Ascending aorta (tissue), 2 donors: ENCODE data around the gene SERPINB3. TPM values are rescaled to one million over a fixed set of nuclear protein-coding genes. Genes with fewer than 3 reads are reported as not detected.
"Not testable (repeated sequence)": the region's sequence is repeated elsewhere in the genome, so short reads cannot be mapped to it uniquely, and the experiment has no call there.

ENCODE experiments used
- DNase-seq, 2 donors: peaks; one replicate each; pipeline ENCODE4 v3.0.0-alpha.2; 2019; ENCODE audit warnings: low spot score in 2 of 2
- H3K27ac ChIP-seq, 2 donors: fragments of 200-600 bp; sonication (generic); one replicate each; pipeline ENCODE4 v1.5.1; 2016 to 2017; ENCODE audit warnings: mild to moderate bottlenecking in 1 of 2
- H3K27me3 ChIP-seq: fragments of 200-600 bp; sonication (generic); one replicate; pipeline ENCODE4 v1.5.1; 2017
- H3K36me3 ChIP-seq, 2 donors: fragments of 200-600 bp; sonication (generic); one replicate each; pipeline ENCODE4 v1.5.1; 2016
- H3K4me1 ChIP-seq, 2 donors: fragments of 200-600 bp; sonication (generic); one replicate each; pipeline ENCODE4 v1.5.1; 2016 to 2017; ENCODE audit warnings: mild to moderate bottlenecking in 1 of 2
- H3K4me3 ChIP-seq, 2 donors: fragments of 200-600 bp; sonication (generic); one replicate each; pipeline ENCODE4 v1.5.1; 2016 to 2017; ENCODE audit warnings: mild to moderate bottlenecking in 1 of 2
- H3K9me3 ChIP-seq, 2 donors: fragments of 200-600 bp; sonication (generic); one replicate each; pipeline ENCODE4 v1.5.1; 2016
- CTCF ChIP-seq, 3 experiments: fragments of 200-600 bp in 2 of 3; fragments of 450-650 bp in 1 of 3; sonication (generic) in 2 of 3; IDR thresholded peaks; one replicate each; pipeline ENCODE4 v1.5.1; 2016 to 2019; ENCODE audit warnings: antibody characterized with exemption in 3 of 3, mild to moderate bottlenecking in 1 of 3, moderate library complexity in 1 of 3
- intact Hi-C: fragments of 100-400 bp; cut with DNase I; formaldehyde crosslinking; loops from one replicate; pipeline ENCODE4 v1.15.1; 2023
- total RNA-seq: library from RNA; depleted of rRNA; stranded (reverse); fragments of >200 nt; gene quantifications from one replicate; pipeline ENCODE4 v1.1.0, GENCODE V29; 2016

The SERPINB3 gene
- total RNA-seq, 1 donor from 2014 or later: 0.21 TPM

DNA sequence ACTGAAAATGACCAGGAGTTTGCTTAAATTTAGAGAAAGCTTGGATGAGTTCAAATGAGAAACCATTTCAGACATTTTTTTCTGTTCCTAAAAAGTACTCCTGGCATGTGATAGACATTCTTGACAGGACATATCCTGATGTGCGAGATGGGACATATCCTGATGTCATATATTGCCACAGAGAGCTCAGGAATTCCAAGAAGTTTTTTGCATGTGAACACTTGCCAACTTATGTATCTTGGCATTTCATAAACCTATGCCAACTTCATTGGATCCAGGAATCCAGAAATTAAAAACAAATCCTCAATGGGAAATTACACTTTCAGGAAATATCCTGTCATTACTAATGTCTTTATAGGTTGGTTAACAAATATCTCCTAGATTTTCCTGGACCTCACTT, 2.9 kb upstream of the SERPINB3 start:
- DNase-seq: no peak
- no peaks in the 10 kb centered on the region for H3K4me1 ChIP-seq
- intact Hi-C loops: no loop called here
- no peaks in the 10 kb centered on the region for H3K9me3 ChIP-seq
- H3K4me3 ChIP-seq: no peak overlapping the region
- H3K27me3 ChIP-seq: no peaks in the 10 kb centered on the region
- no peak overlapping the region for H3K27ac ChIP-seq
- no peaks in the 10 kb centered on the region for H3K36me3 ChIP-seq
- TF ChIP-seq CTCF (IDR thresholded peaks at IDR 0.05): no peak

DNA sequence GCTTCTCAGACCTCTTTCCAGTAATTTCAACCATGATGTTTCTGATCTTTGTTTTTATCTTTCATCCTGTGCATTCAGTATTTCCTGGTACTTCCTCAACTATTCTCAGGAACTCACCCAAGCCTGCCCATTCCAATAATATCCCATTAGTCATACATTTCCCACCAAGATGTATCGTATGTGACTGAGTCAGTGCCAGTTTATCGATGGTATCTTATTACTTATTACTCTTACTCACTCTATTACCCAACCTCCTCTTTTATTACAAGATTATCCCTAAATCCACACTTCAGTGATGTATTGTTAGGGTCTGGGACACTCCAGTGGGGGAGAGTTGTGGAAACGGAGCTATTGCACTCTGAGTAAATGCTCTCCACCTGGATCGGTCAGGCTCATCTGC, 2.8 kb downstream of the SERPINB3 start:
- H3K27me3 ChIP-seq, H3K9me3 ChIP-seq, intact Hi-C loops, H3K27ac ChIP-seq, DNase-seq, H3K36me3 ChIP-seq, H3K4me3 ChIP-seq, H3K4me1 ChIP-seq: not testable (repeated sequence)

DNA sequence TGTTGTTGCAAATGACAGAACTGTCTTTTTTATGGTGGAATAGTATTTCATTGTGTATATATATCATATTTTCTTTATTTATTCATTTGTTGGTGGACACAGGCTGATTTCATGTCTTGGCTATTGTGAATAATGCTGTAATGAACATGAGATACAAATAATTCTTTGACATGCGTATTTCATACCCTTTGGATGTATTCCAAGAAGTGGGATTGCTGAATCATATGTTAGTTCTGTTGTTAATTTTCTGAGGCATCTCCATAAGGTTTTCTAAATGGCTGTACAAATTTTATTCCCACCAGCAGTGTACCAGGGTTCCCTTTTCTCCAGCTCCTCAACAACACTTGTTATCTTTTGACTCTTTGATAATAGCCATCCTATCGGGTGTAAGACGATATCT, 11.4 kb downstream of the SERPINB3 start:
- H3K9me3 ChIP-seq, H3K4me1 ChIP-seq, intact Hi-C loops, H3K4me3 ChIP-seq, H3K27me3 ChIP-seq, H3K36me3 ChIP-seq, DNase-seq, H3K27ac ChIP-seq: not testable (repeated sequence)

DNA sequence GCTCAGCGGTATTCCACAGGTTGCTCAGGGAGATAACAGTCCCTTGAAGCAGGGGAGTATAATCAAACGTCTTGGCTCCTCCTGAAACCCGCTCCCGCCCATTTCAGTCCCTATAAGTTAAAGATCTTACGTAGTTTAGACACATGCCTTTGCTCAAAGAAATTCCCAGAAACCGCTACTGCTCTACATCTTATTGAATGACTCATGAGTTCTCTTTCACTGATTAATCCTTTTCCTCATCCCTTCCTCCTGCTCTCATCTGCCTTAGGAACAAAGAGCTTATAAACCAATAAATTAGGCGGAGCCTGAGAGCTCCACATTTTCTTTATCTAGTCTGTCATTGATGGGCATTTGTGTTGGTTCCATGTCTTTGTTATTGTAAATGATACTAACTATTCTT, 13.5 kb downstream of the SERPINB3 start:
- H3K4me3 ChIP-seq: no peak overlapping the region
- intact Hi-C loops: no loop called here
- no peaks in the 10 kb centered on the region for H3K4me1 ChIP-seq
- no peak for TF ChIP-seq CTCF (IDR thresholded peaks at IDR 0.05)
- DNase-seq: no peak
- H3K27me3 ChIP-seq: no peaks in the 10 kb centered on the region
- no peak overlapping the region for H3K27ac ChIP-seq
- no peaks in the 10 kb centered on the region for H3K9me3 ChIP-seq
- no peaks in the 10 kb centered on the region for H3K36me3 ChIP-seq

GRCh38 chr18:63646936-63647335, 14.8 kb downstream of the SERPINB3 start:
- Histone ChIP-seq H3K27me3 (no peaks in the 10 kb centered on the region), H3K9me3 (no peaks in the 10 kb centered on the region), H3K4me1 (no peaks in the 10 kb centered on the region), H3K27ac (no peak overlapping the region), H3K36me3 (no peaks in the 10 kb centered on the region), H3K4me3 (no peak overlapping the region)
- TF ChIP-seq CTCF (IDR thresholded peaks at IDR 0.05): no peak
- intact Hi-C loops: no loop called here
- no peak for DNase-seq

GRCh38 chr18:63644694-63645093, 17.0 kb downstream of the SERPINB3 start:
- H3K4me1 ChIP-seq, intact Hi-C loops: not testable (repeated sequence)

DNA sequence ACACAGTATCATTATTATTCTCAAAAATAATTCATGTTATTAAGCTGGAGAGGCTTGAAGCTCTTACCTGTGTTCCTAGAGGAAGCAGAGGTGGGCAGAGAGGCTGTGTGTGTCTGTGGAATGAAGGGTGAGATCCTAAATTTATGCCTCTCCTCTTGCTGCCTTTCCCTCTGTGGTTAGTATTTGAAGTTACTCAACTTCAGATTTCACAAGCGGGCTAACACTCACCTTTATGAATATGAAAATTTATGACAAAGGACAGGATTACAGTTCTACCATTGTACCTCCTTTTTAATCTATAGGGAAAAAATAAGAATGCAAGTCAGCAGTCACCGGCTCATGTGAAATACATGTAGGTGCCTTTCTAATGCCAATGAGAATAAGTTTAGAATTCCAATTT, 17.6 kb downstream of the SERPINB3 start, which contains the start of gene SERPINB4:
SERPINB4 (minus strand) TSS at position 115 of the 400 bp plus-strand sequence. CDS start 679 bp downstream, outside the sequence.
- H3K27me3 ChIP-seq, H3K36me3 ChIP-seq, H3K4me3 ChIP-seq, DNase-seq, H3K9me3 ChIP-seq, intact Hi-C loops, H3K27ac ChIP-seq, H3K4me1 ChIP-seq: not testable (repeated sequence)

More at GRCh38 chr18:63644694-63645093, 17.0 kb downstream of the SERPINB3 start:
- not testable (repeated sequence) for H3K27me3 ChIP-seq, H3K27ac ChIP-seq, H3K4me3 ChIP-seq, H3K9me3 ChIP-seq, H3K36me3 ChIP-seq, DNase-seq

DNA sequence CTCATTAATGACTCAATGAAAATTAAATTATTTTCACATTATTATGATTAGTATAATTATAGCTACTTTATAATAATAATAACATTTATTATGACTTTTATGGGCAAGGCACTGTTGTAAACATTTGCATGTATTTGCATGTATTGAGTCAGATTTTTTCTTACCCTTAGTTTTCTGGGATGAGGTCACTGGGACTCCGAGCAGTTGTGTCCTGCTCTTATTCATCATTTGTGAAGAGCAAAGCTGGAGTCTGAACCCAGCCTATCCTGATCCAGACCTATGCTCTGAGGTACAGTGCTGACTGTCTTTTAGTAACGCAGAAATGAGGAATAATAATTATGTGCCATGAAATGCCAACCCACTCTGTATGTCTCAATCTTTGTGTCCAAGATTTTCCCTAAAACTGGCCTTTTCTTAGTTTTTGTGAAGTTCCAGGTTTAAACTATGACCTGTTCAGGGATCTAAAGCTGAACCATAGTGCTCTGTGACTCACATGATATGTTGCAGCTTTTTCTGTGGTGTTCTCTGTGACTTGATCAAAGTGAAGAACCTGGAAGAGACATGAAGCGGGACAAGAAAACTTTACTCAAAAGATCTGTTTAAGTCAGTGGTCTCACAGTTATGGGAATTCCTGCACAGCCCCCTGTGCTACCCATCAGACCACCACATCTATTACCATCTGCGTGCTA, 18.9 kb downstream of the SERPINB3 start:
- H3K36me3 ChIP-seq, H3K27me3 ChIP-seq, H3K4me1 ChIP-seq, intact Hi-C loops, H3K4me3 ChIP-seq, DNase-seq, H3K27ac ChIP-seq, H3K9me3 ChIP-seq: not testable (repeated sequence)

GRCh38 chr18:63641157-63641680, 20.5 kb downstream of the SERPINB3 start:
- H3K27ac ChIP-seq, DNase-seq, H3K9me3 ChIP-seq, H3K4me3 ChIP-seq, H3K27me3 ChIP-seq, H3K36me3 ChIP-seq, H3K4me1 ChIP-seq, intact Hi-C loops: not testable (repeated sequence)
